ENCODE data around the gene PCDHGC3. TPM values are rescaled to one million over a fixed set of nuclear protein-coding genes. Genes with fewer than 3 reads are reported as not detected.

The PCDHGC3 gene
- total and polyA plus RNA-seq, 2 of the 4 experiments (the other 2 are of a cell fraction), result 21.1 to 72.1 TPM

DNA sequence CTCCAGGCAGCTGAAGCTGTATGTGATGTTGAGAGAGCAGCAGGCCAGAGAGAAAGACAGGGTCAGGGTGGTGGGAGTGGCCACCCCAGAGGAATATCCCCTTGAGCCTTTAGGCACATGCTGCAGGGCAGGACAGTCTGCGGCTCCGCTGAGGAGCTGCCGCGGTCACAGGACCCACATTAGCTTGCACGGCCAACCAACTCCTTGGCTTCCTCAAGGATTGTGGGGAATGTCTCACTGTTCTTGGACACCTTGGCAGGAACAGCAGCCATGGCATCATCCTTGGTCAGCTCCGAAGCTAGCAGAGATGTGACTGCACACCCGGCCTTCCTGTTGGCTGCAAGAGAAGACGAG, 40.9 kb downstream of the PCDHGC3 start:
- intact Hi-C loops (cut with micrococcal nuclease) (no loop called here), in situ Hi-C loops (cut with MboI; ENCODE audit: low sequenced_read_pairs) (no loop called here), dilution Hi-C loops (cut with HindIII; ENCODE audit: low sequenced_read_pairs, unreplicated experiment) (no loop called here)
- H3K9me1 ChIP-seq (ENCODE audit: insufficient read depth, low read length), result peaks cover 42% of the 10 kb centered on the region
- H2BK15ac ChIP-seq (ENCODE audit: low read depth, low read length), result no peak overlapping the region; the same call in 2 of the 3 replicates
- H2BK20ac ChIP-seq (ENCODE audit: low read depth, low read length), result peak overlapping the region; percentile 13; the same call in 1 of the 2 replicates
- H3K23ac ChIP-seq (ENCODE audit: low read depth, low read length), result peak overlapping the region; percentile 36; the same call in 1 of the 2 replicates
- H4K91ac ChIP-seq (ENCODE audit: insufficient read depth, low read depth, low read length), result 0 out of 2 replicates have a peak overlapping the region, but pooled peaks have one; percentile 5
- H3K9ac ChIP-seq (ENCODE audit: low read depth, low read length), result no peak overlapping the region; the same call in 1 of the 2 replicates
- DNase-seq (no peak), ATAC-seq (ENCODE audit: low read depth) (no peak)
- H3K27me3 ChIP-seq (ENCODE audit: control insufficient read depth, insufficient read depth, low read length), result no peaks in the 10 kb centered on the region
- no peak overlapping the region for H3K4me3 ChIP-seq (ENCODE audit: insufficient read depth, low read depth, low read length)
- peaks cover 8 to 56% of the 10 kb centered on the region in 2 experiments for H3K79me1 ChIP-seq (ENCODE audit: low read depth in 1 of 2, low read length in 2 of 2)
- no peak overlapping the region for H3K4me2 ChIP-seq (ENCODE audit: low read depth, low read length)
- TF ChIP-seq CHD1 (IDR thresholded peaks at IDR 0.05; ENCODE audit: low read depth, low read length), result no peak
- no peak for TF ChIP-seq CEBPB (IDR thresholded peaks at IDR 0.05; ENCODE audit: low read depth, low read length)
- no peak for TF ChIP-seq RCOR1 (IDR thresholded peaks at IDR 0.05; ENCODE audit: insufficient replicate concordance, low read length)
- TF ChIP-seq BHLHE40 (IDR thresholded peaks at IDR 0.05; ENCODE audit: low read depth, low read length), result no peak
- 0 out of 2 replicates have a peak overlapping the region, but pooled peaks have one; percentile 11 for H3K14ac ChIP-seq (replicated peaks; ENCODE audit: low read depth, low read length)
- H3K18ac ChIP-seq (ENCODE audit: low read depth, low read length), result peak overlapping the region; percentile 24; the same call in 1 of the 2 replicates
- H4K8ac ChIP-seq (ENCODE audit: low read depth in 2 of 2, low read length in 2 of 2), result peak overlapping the region in 1 of 2 experiments; percentile 20; a peak in 1 of 4 replicates
- no peak overlapping the region; the same call in 1 of the 2 replicates for H4K5ac ChIP-seq (ENCODE audit: low read depth, low read length)
- H2BK120ac ChIP-seq (ENCODE audit: low read depth, low read length), result peak overlapping the region; percentile 67; the same call in 1 of the 2 replicates
- peak overlapping the region; percentile 30; the same call in 1 of the 2 replicates for H3K27ac ChIP-seq (ENCODE audit: insufficient read depth, low read length)
- CTCF ChIA-PET, result interaction anchor here (1.6 to 1.8 kb wide), 2 partner anchors 41 to 47 kb away, joined by 4 to 6 read pairs; partner anchors contain the start of gene PCDHGC3
- H2BK5ac ChIP-seq (ENCODE audit: low read depth, low read length, poor library complexity, severe bottlenecking), result peak overlapping the region; percentile 10
- POLR2A ChIA-PET (ENCODE audit: unreplicated experiment), result no interaction called here
- peak overlapping the region; percentile 46 for H2AK9ac ChIP-seq (replicated peaks; ENCODE audit: low read depth, low read length, poor library complexity)
- no peak overlapping the region for H3K56ac ChIP-seq (ENCODE audit: extremely low read depth, insufficient read depth, low read length)
- H3K4me1 ChIP-seq (ENCODE audit: control insufficient read depth, insufficient read depth, low read length), result peaks cover 60% of the 10 kb centered on the region
- H2AFZ ChIP-seq (replicated peaks; ENCODE audit: low read length, poor library complexity), result no peak overlapping the region
- H3K4ac ChIP-seq (ENCODE audit: low read depth, low read length), result peak overlapping the region; percentile 60; the same call in 1 of the 2 replicates
- WGBS, 2 experiments (ENCODE audit: extremely low coverage in 2 of 2, insufficient read length in 1 of 2), result no CpG with 5 or more reads among the region's 8 CpGs
- no TSS peak for BruUV-seq (replicated peaks)
- peaks cover 12% of the 10 kb centered on the region for H3K36me3 ChIP-seq (ENCODE audit: control insufficient read depth, insufficient read depth, low read length)
- H4K20me1 ChIP-seq (ENCODE audit: insufficient read depth, low read length), result no peaks in the 10 kb centered on the region
- peak overlapping the region; percentile 77; the same call in 1 of the 2 replicates for H2AK5ac ChIP-seq (ENCODE audit: low read depth, low read length)
- no peaks in the 10 kb centered on the region for H3K9me3 ChIP-seq (ENCODE audit: control insufficient read depth, insufficient read depth, low read length)

All from IMR-90 (cell line).